ENCODE data around the gene ARID1B. TPM values are rescaled to one million over a fixed set of nuclear protein-coding genes. Genes with fewer than 3 reads are reported as not detected.

The ARID1B gene
- total RNA-seq, 1 experiment from 2014 or later = 60.3 TPM

DNA sequence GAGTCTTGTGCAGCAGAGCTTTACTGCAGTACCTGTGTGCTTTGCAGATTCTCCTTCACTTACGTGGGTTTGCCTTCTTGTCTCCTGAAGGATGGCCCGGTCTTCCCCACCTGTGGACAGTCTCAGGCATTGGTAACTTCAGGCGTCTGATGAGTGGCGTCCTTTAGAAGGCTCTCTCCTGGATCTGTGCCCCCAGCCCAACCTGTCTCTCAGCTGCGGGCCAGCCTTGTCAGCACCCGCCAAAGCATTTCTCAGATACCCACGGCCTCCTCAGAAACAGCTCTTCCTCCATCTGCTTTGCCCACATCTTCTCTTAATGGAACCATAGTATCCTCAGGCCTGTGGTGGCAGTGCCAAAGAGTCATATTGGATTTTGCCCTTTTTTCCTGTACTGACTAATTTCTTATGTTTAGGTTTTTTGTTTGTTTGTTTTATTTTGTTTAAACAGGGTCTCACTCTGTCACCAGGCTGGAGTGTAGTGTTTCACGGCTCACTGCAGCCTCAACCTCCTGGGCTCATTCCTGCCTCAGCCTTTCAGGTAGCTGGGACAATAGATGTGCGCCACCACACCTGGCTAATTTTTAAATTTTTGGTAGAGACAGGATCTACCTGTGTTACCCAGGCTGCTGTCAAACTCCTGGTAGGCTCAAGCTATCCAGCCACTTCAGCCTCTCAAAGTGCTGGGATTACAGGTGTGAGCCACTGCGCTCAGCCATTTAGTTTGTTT is 96.6 kb downstream of the ARID1B start (continued):
- TF ChIP-seq PRDM15 (CRISPR knock-in tag; IDR thresholded peaks at IDR 0.05) = no peak

- no peaks in the 10 kb centered on the region for H3K9me3 Mint-ChIP-seq
- H3K27me3 Mint-ChIP-seq (ENCODE audit: low read depth) = no peaks in the 10 kb centered on the region
- no peak for ATAC-seq
- ChIA-PET CTCF (interaction anchor here (1.1 to 1.6 kb wide), 4 partner anchors 11 to 68 kb away, joined by 3 to 6 read pairs (median 4); no protein-coding TSS in a partner anchor), POLR2A (interaction anchor here (0.6 kb wide), 1 partner anchor 172 kb away, joined by 5 read pairs; no protein-coding TSS in a partner anchor)
- TF ChIP-seq, protein P1, sequence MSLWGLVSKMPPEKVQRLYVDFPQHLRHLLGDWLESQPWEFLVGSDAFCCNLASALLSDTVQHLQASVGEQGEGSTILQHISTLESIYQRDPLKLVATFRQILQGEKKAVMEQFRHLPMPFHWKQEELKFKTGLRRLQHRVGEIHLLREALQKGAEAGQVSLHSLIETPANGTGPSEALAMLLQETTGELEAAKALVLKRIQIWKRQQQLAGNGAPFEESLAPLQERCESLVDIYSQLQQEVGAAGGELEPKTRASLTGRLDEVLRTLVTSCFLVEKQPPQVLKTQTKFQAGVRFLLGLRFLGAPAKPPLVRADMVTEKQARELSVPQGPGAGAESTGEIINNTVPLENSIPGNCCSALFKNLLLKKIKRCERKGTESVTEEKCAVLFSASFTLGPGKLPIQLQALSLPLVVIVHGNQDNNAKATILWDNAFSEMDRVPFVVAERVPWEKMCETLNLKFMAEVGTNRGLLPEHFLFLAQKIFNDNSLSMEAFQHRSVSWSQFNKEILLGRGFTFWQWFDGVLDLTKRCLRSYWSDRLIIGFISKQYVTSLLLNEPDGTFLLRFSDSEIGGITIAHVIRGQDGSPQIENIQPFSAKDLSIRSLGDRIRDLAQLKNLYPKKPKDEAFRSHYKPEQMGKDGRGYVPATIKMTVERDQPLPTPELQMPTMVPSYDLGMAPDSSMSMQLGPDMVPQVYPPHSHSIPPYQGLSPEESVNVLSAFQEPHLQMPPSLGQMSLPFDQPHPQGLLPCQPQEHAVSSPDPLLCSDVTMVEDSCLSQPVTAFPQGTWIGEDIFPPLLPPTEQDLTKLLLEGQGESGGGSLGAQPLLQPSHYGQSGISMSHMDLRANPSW (CRISPR knock-in tag; conservative IDR thresholded peaks at IDR 0.05; ENCODE audit: low read depth) = no peak
- TF ChIP-seq MYBL2 (CRISPR knock-in tag; IDR thresholded peaks at IDR 0.05) (no peak), CDX4 (CRISPR knock-in tag; IDR thresholded peaks at IDR 0.05; ENCODE audit: borderline replicate concordance) (no peak), JUN (CRISPR knock-in tag; IDR thresholded peaks at IDR 0.05) (no peak), ELF4 (CRISPR knock-in tag; IDR thresholded peaks at IDR 0.05; ENCODE audit: low read depth) (no peak), TP53 (CRISPR knock-in tag; IDR thresholded peaks at IDR 0.05) (no peak), ZNF121 (CRISPR knock-in tag; IDR thresholded peaks at IDR 0.05) (no peak), NR3C1 (CRISPR knock-in tag; conservative IDR thresholded peaks at IDR 0.05; ENCODE audit: low read depth) (no peak), E2F1 (CRISPR knock-in tag; IDR thresholded peaks at IDR 0.05) (no peak)
- TF ChIP-seq, protein P2, sequence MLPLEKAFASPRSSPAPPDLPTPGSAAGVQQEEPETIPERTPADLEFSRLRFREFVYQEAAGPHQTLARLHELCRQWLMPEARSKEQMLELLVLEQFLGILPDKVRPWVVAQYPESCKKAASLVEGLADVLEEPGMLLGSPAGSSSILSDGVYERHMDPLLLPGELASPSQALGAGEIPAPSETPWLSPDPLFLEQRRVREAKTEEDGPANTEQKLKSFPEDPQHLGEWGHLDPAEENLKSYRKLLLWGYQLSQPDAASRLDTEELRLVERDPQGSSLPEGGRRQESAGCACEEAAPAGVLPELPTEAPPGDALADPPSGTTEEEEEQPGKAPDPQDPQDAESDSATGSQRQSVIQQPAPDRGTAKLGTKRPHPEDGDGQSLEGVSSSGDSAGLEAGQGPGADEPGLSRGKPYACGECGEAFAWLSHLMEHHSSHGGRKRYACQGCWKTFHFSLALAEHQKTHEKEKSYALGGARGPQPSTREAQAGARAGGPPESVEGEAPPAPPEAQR (CRISPR knock-in tag; IDR thresholded peaks at IDR 0.05) = no peak
- TF ChIP-seq, protein P3, sequence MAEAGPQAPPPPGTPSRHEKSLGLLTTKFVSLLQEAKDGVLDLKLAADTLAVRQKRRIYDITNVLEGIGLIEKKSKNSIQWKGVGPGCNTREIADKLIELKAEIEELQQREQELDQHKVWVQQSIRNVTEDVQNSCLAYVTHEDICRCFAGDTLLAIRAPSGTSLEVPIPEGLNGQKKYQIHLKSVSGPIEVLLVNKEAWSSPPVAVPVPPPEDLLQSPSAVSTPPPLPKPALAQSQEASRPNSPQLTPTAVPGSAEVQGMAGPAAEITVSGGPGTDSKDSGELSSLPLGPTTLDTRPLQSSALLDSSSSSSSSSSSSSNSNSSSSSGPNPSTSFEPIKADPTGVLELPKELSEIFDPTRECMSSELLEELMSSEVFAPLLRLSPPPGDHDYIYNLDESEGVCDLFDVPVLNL (CRISPR knock-in tag; IDR thresholded peaks at IDR 0.05; ENCODE audit: borderline replicate concordance, low read depth) = no peak
- TF ChIP-seq, protein P4, sequence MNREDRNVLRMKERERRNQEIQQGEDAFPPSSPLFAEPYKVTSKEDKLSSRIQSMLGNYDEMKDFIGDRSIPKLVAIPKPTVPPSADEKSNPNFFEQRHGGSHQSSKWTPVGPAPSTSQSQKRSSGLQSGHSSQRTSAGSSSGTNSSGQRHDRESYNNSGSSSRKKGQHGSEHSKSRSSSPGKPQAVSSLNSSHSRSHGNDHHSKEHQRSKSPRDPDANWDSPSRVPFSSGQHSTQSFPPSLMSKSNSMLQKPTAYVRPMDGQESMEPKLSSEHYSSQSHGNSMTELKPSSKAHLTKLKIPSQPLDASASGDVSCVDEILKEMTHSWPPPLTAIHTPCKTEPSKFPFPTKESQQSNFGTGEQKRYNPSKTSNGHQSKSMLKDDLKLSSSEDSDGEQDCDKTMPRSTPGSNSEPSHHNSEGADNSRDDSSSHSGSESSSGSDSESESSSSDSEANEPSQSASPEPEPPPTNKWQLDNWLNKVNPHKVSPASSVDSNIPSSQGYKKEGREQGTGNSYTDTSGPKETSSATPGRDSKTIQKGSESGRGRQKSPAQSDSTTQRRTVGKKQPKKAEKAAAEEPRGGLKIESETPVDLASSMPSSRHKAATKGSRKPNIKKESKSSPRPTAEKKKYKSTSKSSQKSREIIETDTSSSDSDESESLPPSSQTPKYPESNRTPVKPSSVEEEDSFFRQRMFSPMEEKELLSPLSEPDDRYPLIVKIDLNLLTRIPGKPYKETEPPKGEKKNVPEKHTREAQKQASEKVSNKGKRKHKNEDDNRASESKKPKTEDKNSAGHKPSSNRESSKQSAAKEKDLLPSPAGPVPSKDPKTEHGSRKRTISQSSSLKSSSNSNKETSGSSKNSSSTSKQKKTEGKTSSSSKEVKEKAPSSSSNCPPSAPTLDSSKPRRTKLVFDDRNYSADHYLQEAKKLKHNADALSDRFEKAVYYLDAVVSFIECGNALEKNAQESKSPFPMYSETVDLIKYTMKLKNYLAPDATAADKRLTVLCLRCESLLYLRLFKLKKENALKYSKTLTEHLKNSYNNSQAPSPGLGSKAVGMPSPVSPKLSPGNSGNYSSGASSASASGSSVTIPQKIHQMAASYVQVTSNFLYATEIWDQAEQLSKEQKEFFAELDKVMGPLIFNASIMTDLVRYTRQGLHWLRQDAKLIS (CRISPR knock-in tag; IDR thresholded peaks at IDR 0.05; ENCODE audit: borderline replicate concordance) = no peak
- TF ChIP-seq, protein P5, sequence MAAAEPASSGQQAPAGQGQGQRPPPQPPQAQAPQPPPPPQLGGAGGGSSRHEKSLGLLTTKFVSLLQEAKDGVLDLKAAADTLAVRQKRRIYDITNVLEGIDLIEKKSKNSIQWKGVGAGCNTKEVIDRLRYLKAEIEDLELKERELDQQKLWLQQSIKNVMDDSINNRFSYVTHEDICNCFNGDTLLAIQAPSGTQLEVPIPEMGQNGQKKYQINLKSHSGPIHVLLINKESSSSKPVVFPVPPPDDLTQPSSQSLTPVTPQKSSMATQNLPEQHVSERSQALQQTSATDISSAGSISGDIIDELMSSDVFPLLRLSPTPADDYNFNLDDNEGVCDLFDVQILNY (CRISPR knock-in tag; IDR thresholded peaks at IDR 0.05) = no peak
- no peak overlapping the region for H3K27ac Mint-ChIP-seq
- DNase-seq (ENCODE audit: low spot score) = no peak
- H3K4me3 Mint-ChIP-seq = no peak overlapping the region
- H3K36me3 Mint-ChIP-seq = no peaks in the 10 kb centered on the region
- peaks cover 71% of the 10 kb centered on the region for H3K4me1 Mint-ChIP-seq
Observed at GRCh38 chr6:156875062-156875461, 97.9 kb downstream of the ARID1B start.
